IPS-18c (cell line): Measurements from ENCODE around the gene AAMP.

Source experiments
- H3K4me3 ChIP-seq: 2 replicates; pipeline ENCODE4 v1.7.0; 2013; ENCODE audit warnings: low read depth, mild to moderate bottlenecking, low read length, moderate library complexity; ENCODE audit not compliant: insufficient read depth
- H3K9me3 ChIP-seq: one replicate; pipeline ENCODE4 v1.6.1; 2013; ENCODE audit warnings: mild to moderate bottlenecking, low read length, moderate library complexity; ENCODE audit not compliant: control insufficient read depth, insufficient read depth

Gene AAMP

DNA sequence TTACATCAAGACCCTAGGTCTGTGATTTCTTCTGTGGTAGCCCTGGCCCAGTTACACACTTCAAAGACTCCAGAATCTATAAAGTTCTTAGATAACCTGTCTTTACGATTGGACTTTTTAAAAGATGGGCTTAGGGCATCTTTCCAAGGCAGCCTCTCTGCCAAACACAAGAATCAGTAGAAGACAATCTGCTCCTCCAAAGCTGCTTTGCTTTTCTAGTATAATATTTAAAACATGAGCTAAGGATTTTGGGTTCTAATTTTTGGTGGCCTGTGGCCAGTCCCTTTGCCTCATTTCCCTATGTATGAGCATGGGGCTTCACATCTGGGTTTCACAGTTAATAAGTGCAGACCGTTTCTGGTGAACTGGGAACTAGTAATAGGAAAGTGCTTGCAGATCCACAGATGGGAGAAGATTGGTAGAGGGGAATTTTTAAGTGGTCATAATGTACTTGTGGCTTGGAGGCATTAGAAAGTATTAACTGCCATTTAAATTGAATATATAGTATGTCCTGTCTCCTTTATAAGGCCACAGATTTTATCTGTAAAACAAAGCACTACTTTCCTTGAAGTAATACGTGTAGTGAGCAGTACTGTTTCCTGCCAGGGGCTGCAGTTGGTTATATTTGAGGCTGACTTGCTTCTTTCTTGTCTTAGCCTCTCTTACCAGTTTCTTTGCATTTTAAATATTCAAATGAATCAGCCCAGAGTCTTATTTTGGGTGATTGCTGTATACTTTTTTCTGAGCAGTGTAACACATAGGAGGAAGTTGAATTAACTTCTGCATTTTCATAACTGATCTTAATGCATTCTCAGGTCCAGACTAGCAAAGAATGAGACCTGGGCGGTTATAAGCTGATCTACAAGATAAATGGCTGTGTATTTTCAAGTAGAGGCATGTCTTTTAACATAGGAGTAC lies 51.4 kb downstream of the AAMP start:
- no peaks in the 10 kb centered on the region for H3K9me3 ChIP-seq
- H3K4me3 ChIP-seq, result peak overlapping the region; percentile 44

DNA sequence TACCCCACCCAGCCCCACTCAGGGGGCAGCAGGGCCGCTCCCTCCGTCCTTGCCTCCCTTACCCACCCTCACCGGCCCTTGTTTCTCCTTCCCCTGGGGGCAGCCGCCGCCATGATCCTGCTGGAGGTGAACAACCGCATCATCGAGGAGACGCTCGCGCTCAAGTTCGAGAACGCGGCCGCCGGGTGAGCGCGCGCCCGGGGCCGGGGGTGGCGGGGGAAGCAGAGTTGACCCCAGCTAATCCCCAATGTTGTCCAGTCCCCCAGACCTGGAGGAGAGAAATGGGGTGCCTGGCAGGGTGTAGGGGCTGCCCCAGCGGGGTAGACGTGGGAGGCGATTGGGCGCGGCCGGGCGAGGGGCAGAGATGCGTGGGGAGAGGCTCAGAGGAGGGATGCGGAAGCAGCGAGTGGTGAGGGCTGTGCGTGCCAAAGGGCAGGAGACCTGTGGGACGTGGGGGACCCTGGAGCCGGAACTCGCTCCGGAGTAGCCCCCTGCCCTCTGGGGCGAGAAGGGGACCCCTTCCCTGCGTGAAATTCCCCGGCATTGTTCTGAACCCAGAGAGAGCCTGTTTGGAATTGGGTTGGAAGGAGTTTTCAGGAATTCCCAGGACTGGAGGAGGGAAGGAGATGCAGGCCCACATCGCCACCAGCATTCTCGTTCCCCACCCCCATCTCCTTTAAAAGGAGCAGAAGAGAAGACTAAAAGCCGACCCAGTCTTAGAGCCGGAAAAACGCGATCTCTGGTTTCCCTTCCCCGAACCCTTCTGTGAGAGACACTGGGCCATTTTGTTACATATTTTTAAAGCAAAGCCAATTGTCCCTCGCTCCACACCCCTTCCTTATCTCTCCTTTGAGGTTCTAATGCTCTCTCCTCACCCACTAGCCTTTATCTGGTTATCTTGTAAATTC lies 52.3 kb downstream of the AAMP start:
- H3K4me3 ChIP-seq, result peak overlapping the region; percentile 44

DNA sequence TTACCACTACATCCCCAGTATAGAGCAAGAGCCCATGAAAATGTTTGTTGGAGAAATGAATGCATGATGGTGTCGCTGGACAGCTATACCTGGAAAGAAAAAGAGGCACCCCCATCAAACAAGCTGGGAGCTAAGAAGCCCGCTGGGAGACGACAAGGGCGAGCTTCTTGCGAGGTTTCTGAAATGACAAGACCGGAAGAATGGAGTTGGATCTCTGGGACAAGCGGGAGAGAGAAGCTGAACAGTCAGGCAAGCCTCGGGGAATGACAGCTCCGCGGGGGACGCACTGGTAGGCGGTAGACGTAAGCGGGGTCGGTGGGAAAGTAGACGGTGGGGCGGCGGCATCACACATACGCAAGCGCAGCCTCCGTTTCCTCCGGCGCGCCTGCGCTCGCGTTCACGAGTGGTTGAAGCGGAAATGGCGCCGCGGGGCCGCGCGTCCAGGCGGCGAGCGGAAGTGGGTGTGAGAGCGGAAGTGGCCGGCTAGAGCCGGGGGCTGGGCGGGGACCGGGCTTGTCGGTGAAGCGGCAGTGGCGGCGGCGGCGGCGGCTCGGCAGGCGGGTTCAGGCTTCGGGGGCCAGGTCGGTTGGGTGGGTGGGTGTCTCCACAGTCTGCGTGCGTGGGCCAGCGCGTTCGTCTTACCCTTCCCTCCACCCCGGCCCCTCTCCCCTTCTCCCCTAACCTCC lies 53.1 kb downstream of the AAMP start, which contains the start of gene ARPC2:
TSS of gene ARPC2 (plus strand) at position 516 of the 686 bp plus-strand sequence. CDS start 282 bp downstream, outside the sequence.
- Histone ChIP-seq H3K4me3 (peak within 1 kb of the TSS; percentile 44), H3K9me3 (no peaks in the 10 kb centered on the region)

More for the DNA sequence above, 52.3 kb downstream of the AAMP start:
- H3K9me3 ChIP-seq, result no peaks in the 10 kb centered on the region

DNA sequence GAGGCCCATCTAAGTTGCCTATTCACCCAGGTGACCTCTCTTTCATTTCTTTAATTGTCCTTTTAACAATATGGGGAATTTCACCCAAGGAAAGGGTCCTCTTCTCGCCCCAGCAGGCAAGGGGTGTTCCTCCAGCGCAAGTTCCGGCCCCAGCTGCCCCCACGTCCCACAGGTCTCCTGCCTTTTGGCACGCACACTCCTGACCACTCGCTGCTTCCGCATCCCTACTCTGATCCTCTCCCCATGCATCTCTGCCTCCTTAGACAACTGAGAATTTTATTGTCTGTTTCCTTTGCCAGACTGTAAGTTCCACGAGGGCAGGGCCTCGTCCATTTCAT lies 53.6 kb downstream of the AAMP start:
- peak overlapping the region; percentile 44 for H3K4me3 ChIP-seq

More for the DNA sequence above, 53.6 kb downstream of the AAMP start:
- no peaks in the 10 kb centered on the region for H3K9me3 ChIP-seq
